ENCODE measurements around the gene RNPS1. TPM values are rescaled to one million over a fixed set of nuclear protein-coding genes. Genes with fewer than 3 reads are reported as not detected.

Gene RNPS1
- total and polyA plus RNA-seq, 2 experiments from 2014 or later = 220 to 319 TPM

- no peak overlapping the region for H3K27ac ChIP-seq
- TF ChIP-seq, protein P1, sequence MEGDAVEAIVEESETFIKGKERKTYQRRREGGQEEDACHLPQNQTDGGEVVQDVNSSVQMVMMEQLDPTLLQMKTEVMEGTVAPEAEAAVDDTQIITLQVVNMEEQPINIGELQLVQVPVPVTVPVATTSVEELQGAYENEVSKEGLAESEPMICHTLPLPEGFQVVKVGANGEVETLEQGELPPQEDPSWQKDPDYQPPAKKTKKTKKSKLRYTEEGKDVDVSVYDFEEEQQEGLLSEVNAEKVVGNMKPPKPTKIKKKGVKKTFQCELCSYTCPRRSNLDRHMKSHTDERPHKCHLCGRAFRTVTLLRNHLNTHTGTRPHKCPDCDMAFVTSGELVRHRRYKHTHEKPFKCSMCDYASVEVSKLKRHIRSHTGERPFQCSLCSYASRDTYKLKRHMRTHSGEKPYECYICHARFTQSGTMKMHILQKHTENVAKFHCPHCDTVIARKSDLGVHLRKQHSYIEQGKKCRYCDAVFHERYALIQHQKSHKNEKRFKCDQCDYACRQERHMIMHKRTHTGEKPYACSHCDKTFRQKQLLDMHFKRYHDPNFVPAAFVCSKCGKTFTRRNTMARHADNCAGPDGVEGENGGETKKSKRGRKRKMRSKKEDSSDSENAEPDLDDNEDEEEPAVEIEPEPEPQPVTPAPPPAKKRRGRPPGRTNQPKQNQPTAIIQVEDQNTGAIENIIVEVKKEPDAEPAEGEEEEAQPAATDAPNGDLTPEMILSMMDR (IDR thresholded peaks at IDR 0.05; ENCODE audit: low read depth, low read length) = no peak
- H3K4me1 ChIP-seq (ENCODE audit: low read depth) = no peaks in the 10 kb centered on the region
- no peaks in the 10 kb centered on the region for H3K27me3 ChIP-seq
- no peak overlapping the region for H3K4me3 ChIP-seq
- DNase-seq (ENCODE audit: low read depth in 1 of 2, low spot score in 1 of 2) = no peak
- no peaks in the 10 kb centered on the region for H3K9me3 ChIP-seq (ENCODE audit: low read depth)
- no peaks in the 10 kb centered on the region for H3K36me3 ChIP-seq
Measured at GRCh38 chr16:2275476-2276367, 7.8 kb upstream of the RNPS1 start.

DNA sequence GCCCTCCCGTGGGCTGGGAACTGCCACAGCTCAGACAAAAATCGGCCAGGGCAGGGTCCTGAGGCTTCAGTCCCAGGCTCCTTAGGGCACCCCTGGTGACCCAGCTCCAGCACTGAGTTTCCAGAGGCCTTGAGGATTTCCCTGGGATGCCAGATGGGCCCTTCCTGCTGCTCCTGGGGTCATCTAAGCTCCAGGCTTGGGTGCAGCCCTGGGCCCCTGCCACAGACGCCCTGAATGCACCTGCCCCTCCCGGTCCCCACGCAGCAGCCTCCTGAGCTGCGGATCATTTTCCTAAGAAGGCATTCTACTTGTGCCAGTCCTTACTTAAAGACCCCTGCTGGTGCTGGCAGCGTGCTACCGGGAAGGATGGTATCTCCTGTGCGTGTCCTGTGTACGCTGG lies 6.0 kb upstream of the RNPS1 start:
- Histone ChIP-seq H3K27ac (no peak overlapping the region), H3K4me3 (no peak overlapping the region), H3K36me3 (no peaks in the 10 kb centered on the region), H3K27me3 (no peaks in the 10 kb centered on the region), H3K9me3 (ENCODE audit: low read depth) (no peaks in the 10 kb centered on the region), H3K4me1 (ENCODE audit: low read depth) (peaks cover 8% of the 10 kb centered on the region)
- TF ChIP-seq, protein P1 (IDR thresholded peaks at IDR 0.05; ENCODE audit: low read depth, low read length) = no peak
- no peak for DNase-seq (ENCODE audit: low read depth in 1 of 2, low spot score in 1 of 2)

- Histone ChIP-seq H3K27me3 (no peaks in the 10 kb centered on the region), H3K27ac (no peak overlapping the region), H3K4me1 (ENCODE audit: low read depth) (peaks cover 8% of the 10 kb centered on the region), H3K36me3 (no peaks in the 10 kb centered on the region), H3K9me3 (ENCODE audit: low read depth) (no peaks in the 10 kb centered on the region), H3K4me3 (no peak overlapping the region)
- no peak for DNase-seq (ENCODE audit: low read depth in 1 of 2, low spot score in 1 of 2)
- TF ChIP-seq, protein P1 (IDR thresholded peaks at IDR 0.05; ENCODE audit: low read depth, low read length) = no peak
Measured at GRCh38 chr16:2273484-2273883, 5.6 kb upstream of the RNPS1 start.

- H3K9me3 ChIP-seq (ENCODE audit: low read depth) = no peaks in the 10 kb centered on the region
- no peak overlapping the region for H3K4me3 ChIP-seq
- no peaks in the 10 kb centered on the region for H3K36me3 ChIP-seq
- TF ChIP-seq, protein P1 (IDR thresholded peaks at IDR 0.05; ENCODE audit: low read depth, low read length) = no peak
- H3K27ac ChIP-seq = no peak overlapping the region
- H3K27me3 ChIP-seq = no peaks in the 10 kb centered on the region
- H3K4me1 ChIP-seq (ENCODE audit: low read depth) = peaks cover 8% of the 10 kb centered on the region
- DNase-seq (ENCODE audit: low read depth in 1 of 2, low spot score in 1 of 2) = no peak
Measured at GRCh38 chr16:2271848-2272461, 4.0 kb upstream of the RNPS1 start.

DNA sequence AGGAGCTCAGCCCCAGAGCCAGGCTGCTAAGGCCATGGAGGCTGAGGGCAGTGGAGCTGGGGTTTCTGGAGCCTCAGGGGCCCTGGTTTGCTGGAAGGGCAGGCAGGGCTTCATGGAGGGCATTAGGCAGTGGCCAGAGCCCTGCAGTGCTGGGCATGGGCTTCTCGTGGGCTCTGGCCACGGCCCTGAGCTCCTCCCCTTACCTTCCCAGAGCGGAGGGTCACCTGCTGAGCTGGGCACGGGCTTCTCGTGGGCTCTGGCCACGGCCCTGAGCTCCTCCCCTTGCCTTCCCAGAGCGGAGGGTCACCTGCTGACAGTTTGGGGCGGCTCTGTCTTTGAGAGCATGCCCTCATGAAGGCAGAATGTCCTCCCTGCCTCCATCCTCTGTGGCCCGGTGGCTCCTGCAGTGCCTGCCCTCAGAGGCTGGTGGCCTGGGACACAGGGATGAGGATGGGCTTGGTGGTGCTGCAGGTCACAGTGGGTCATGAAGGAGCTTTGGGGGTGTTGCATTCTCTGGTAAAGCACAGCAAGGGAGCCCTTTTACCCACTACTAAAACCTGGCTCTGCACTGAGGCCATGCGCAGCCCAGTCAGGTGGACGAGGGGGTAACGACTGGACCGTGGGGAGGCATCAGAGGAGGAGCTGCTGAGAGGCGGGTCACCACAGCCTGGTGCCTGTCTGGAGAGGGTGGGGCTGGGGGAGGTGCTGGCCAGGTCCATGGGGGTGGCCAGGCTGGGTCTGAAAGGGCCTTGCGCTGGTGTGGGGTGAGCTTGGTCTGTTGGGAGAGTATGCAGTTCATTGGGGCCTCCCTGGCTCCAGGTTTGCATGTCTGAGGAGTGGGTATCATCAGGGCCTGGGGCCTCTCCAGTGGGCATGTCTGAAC lies 2.9 kb upstream of the RNPS1 start:
- Histone ChIP-seq H3K27me3 (no peaks in the 10 kb centered on the region), H3K9me3 (ENCODE audit: low read depth) (no peaks in the 10 kb centered on the region), H3K4me3 (no peak overlapping the region), H3K4me1 (ENCODE audit: low read depth) (peaks cover 14% of the 10 kb centered on the region), H3K36me3 (no peaks in the 10 kb centered on the region), H3K27ac (no peak overlapping the region)
- TF ChIP-seq, protein P1 (IDR thresholded peaks at IDR 0.05; ENCODE audit: low read depth, low read length) = no peak
- DNase-seq (ENCODE audit: low read depth in 1 of 2, low spot score in 1 of 2) = no peak

Measured in cardiac muscle cell (in vitro differentiated cells and primary cell).